Stimulated activated CD8-positive, alpha-beta memory T cell treated with anti-CD3 and anti-CD28 coated beads, Interleukin-2, amount 100 ng/mL, for 48 hours (primary cell): ENCODE measurements around the gene MKNK1.

Experiments
- DNase-seq, 2 donors: peaks; one replicate each; pipeline ENCODE4 v3.0.0-alpha.2; 2020; ENCODE audit warnings: low read depth in 2 of 2

MKNK1 gene

DNA sequence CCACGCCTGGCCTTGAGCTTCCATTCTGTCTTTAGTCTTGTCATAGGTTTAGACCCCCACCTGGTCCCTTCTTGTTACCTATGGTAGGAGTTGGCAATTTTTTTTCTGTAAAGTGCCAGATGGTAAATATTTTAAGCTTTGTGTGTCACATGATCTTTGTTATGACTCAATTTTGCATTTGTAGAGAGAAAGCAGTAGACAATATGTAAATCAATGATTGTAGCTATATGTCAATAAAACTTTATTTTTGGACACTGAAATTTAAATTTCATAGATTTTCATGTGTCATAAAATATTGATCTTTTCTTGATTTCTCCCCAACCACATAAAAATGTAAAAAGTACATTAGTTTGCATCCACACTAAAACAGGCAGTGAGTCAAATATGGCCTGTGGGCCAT, 8.0 kb downstream of the MKNK1 start:
- DNase-seq = no peak

DNA sequence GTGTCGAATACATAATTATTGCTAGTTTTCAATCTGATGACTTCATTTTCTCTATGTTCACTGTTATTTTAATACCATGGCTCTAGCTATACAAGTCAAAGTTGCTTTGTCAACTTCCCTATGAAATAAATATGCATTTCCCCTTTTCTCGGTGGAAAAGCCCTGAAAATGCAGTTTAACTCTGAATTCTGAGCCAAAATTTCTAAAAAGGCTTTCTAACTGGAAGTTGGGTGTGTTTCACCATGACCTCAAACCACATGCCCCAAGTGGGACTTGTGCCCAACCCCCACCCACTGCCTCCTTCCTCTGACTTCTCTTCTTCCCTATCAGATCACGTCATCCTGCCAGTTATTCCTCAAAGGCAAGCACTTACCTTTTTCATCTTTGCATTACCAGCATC, 8.9 kb downstream of the MKNK1 start:
- DNase-seq = no peak

DNA sequence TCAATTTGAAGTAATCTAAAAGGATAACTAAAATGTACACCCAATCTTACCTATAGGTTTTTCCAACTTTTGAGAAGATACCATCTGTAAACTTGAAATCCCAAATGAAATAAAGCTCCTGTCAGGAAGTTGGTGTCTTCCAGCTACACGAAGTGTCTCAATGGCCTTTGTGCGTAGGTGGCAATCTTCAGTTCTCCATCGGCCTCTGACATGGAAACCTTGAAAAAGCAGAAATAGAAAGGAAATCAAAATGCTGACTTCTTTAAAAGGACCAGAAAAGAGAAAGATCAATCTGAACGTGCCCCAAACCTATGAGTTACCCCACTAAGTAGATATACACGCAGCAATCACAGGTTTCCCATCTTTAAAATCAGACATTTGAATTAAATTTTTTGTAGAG, 10.0 kb downstream of the MKNK1 start:
- no peak for DNase-seq

DNA sequence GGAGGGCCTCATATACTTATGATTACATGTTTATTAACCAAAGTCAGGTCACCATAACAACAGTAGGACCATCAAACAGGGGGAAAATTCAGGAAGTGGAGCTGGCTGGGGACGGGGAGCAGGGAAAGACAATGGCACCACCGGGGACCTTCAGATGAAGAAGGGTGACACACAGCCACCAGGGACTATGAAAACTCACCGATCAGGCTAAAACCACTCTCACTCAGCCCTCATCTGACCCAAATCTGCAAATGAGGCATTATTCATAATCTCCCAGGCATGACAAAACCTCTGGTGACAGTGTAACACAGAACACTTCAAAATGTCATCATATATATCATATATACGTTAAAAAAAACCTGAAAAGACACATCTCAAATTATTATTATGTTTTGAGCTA, 11.2 kb downstream of the MKNK1 start:
- DNase-seq = no peak

DNA sequence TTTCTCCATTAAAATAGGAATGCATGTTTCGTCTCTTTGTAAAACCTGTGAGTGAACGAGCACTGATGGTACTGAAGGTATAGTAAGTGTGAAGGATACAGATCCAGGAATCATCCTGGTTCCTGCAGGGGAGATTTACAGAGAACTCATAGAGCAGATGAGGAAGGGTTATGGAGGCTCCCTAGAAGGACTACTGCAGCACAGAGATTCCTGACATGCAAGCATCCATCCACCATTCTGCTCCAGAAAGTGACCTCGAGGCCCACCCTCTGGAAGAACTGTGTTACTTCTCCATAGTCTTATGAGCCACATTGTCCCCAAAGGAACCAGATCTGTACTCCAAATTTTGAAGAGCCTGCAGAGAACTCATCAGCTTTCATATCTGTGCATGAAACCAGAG, 14.5 kb downstream of the MKNK1 start:
- no peak for DNase-seq

DNA sequence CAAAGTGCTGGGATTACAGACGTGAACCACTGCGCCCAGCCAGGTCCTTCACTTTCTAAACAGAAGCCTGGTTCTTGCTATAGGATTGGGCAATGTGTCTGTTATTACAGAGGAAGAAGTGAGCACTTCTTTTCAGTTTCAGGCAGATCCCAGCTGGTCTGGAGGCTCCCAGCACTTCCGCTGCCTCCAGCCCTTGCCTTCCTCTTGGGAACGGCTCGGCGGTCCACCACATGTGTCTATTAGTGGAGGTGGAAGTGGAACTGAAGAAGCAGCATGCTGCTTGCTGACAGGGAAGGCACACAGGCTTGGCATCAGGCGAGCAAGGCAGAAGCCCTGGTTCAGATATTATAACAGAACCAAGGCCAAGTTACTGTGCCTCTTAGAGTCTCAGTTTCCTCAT, 17.0 kb downstream of the MKNK1 start:
- DNase-seq = no peak

DNA sequence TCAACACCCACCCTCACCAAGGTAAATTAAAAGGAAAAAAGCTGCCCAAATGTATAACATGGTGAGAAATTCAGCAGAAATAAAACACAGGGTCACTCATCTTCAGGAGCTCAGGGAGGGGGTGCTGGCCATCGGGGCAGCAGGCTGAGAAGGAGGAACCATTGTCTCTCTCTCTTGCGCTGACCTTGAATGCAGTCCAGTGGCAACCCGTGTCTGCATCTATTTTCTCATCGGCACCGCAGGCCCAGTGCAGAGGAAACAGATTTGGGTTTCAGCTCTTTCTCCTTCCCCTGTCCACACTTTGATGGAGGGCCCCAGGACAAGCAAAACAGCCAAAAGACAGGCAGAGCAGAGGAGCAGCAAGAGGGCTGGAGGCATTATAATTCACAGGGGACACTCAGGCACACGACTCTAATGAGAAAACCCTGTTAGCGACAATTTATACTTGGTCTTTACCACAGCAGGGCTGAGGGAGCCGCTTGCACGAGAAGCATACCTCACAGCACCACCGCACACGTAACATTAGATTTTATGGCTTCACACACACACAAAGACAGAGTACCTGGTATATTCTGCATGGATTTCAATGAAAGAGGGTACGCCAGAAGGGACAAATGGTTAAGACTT, 18.6 kb downstream of the MKNK1 start:
- DNase-seq = no peak

DNA sequence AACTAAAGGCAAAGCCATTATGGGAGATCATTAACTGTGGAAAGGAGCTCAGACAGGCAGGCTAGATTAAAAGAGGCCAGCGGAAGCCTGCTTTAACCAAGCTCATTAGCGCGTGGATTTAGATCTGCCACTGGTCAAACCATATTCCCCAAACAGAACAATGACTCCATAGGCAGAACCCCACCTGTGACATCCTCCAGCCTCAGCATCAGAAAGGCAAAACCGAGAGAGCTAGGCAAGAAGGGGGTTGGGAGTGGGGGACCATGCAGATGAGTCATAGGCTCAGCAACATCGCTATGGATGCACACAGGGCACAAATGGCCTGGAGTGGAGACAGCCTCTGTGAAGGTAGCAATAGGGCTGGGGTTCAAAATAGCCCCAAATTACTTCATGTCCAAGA, 20.6 kb downstream of the MKNK1 start:
- no peak for DNase-seq

DNA sequence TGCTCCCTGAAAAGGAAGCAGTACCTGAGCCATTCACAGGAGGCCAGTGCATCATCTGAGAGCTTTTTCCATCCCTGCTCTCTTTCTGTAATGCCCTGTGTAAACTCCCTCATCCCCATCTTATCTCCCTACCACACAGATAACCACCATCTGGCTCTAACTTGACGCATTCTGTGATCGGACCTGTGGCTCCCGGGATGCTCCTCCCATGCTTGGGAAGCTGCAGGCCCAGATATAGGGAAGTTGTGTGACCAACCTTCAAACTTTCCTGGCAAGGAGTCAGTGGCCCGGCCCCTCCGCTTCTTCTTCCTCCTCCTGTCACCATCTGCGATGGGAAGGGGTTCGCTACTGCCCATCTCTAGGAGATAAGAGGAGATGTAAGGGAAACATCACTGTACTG, 21.1 kb downstream of the MKNK1 start:
- no peak for DNase-seq

DNA sequence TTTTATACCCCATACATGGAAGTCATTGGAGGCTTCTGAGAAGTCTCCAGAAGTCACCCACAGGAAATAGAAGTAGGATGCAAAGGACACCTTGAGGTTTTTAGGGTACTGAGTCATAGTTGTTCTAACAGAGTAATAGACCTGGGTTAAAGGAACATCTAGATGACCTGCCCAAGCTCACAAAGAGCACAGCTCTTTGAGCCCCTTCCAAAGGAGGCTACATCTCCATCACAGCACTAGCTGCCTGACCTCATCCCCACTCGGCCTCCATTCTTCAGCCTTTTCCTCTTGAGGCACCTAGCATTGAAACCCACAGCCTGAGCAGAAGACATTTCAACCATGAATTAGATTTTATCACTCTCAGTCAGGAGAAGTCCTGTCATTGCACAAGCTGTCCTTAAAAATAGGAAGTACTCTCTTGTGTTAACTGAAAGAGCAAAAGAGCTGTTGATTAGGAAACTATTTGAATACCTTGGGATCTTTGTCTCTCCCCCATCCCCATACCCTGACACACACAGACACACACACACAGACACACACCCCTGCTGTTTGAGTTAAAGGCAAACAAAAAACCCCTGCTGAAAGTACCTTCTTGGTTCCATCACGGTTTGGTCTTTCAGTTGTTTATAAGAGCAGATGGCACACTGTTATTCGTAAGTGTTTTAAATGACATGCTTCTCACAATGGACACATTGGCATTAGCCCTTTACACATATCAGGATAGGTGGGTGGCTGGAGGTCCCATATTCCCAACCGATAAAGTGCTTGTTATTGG, 22.2 kb downstream of the MKNK1 start:
- DNase-seq = no peak

DNA sequence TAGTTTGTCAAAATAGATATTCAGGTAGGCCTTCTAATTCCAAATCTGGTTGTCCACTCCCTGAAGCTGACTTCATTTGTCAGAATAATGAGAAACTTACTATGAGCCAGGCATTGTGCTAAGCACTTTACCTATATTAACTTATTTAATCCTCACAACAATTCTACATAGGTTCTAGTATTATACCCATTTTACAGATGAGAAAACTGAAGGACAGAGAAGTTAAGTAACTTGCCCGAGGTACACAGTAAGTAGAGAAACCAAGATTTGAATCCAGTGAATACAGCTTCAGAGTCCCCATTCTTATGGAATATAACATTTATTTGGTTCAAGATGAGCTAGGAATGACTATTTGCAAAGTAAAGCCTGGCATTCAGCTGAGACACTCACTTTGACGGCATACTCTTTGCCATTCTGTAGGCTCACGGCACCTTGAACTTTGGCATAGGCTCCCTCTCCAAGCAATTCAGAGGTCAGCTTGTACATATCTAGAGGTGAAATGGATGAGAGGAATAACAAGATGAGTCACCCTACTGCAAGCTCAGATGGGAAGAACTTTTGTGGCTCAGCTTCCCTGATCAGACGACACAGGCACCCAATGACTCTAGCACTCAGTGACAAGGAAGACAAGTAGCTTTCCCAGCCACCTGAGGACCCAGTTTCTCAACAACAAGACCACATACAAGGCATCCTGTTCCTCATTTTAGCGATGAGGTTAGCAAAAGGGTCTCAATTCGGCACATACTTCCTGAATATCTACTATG, 23.7 kb downstream of the MKNK1 start:
- no peak for DNase-seq

DNA sequence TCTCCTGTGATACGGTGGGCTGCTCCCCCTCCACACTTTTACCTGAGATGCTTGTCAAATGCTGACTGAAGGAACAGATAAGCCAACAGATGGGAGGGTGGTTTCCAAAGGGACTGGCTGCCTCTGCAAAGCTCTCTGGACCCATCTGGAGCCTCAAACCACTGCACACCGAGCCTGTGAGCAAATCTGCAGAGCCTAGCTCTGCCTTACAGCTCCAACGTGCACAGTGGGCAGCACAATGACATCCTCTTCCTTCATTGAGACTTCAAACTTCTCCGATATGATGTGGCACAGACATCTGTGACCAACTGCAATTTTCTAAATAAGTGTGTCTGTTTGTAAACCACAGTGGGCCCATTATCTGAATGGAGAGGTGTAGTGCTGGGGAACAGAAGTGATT, 26.4 kb downstream of the MKNK1 start:
- DNase-seq = no peak

DNA sequence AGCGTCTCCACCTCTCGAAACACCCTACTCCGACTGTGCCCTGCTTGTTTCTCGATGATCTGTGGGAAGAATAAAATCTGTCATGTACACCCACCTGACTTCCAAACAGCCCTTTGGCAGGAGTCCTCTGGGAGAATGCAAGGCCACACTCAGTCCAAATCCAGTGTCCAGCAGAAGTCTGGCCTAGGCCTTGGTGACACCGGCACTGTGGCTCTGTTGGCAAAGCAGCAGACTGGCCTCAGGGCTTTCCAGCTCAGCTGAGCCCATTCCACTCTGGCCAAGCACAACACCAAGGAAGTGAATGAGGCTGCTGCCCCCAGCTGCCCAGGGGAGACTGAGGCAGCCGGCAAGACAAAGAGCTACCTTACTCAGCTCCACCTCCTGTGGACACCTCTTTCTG, 27.5 kb downstream of the MKNK1 start:
- no peak for DNase-seq

DNA sequence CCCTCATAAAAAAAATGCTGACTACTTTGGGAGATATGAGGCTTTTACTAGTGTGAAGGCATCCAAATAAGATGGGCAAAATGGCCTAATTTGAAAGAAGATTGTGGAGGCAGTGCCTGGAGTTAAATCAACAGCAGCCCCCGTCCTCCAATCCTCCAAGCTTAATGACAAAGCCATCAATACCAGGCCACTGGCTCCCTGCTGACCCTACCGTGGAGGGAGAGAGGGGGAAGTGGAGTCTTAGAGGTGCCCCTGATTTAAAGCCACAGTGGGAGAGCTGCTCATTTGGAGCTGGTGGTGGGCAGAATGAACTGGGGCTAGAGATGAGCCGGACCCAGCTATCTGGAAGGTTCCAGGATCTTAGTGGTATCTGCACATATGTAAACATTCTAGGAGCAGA, 28.3 kb downstream of the MKNK1 start:
- no peak for DNase-seq

DNA sequence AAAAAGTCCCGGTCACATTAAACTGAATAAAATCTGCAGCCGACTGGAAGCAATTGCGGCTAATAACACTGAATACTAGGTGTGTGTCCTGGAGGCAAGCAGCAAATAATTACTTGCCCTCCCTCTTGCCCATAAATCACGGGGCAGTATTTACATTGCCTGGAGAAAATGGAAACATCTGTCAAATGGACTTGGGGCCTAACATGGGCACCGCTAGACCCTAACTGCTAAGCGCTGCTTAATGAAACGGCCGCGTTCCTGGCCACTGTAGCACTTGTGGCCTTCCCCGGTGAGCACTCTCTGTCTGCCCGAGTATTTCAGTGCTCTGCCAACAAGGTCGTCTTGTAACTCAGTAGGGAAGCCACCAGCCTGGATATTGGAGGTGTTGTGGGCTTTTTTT, 28.8 kb downstream of the MKNK1 start:
- no peak for DNase-seq

DNA sequence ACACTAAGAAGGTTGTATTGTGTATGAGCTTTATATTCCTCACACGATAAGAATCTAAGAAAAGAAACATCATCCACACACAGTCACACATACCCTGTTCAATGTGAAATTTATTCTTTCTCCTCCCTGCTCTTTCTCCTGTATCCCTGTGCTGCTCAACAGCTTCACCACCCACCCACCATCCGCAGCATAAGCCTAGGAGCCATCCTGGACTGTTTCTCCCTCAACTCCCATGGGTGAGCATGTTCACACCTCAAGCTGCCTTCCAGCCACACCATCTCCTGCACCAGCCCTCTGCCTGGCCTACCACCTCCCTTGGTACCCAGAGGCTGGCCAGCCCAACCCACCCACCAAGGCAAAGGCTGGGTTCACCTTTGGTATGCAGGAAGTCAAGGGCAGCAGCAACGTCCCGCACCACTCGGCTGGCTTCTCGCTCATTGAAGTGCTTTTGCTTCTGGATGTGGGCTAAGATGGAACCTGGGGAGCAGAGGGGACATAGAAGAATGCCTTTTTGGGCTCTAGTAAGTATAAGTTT, 32.3 kb downstream of the MKNK1 start:
- DNase-seq = no peak

DNA sequence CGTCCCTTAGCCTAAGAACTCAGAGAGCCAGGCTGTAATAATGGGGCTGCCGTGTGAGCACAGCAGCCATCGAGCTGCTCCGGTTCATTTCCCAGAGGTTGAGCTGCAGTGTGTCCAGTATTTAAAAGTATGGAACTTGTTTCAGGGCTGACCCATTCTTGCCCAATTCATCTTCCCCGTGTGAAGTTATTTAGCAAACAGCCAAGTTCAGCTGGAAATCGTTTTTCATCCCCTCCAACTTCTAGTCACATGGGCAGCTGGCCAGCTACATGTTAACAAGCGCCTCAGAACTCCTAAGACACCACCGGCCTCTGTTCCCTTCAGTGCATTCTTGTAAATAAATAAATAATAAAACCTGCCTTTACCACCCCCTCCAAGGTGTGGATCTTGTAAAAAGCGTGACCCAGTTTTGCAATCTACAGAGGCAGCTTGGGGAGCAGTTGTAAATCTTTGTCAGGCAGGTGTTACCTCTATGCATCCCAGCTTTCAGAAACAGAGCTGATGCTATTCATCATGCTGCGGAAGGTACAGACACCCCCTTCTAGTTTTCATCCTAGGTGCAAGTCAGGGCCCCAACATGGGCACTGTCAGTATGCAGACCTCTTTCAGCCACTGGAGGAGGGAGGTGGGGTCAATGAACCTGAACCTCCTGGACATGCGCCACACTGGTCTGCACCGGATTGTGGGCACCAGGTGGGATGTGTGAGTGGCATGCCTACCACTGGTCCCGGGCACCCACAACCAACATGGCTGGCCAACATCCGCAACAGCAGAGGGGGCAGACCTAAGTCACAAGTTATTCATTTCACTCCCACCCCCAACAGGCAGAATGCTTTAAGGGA, 34.0 kb downstream of the MKNK1 start:
- DNase-seq = no peak

DNA sequence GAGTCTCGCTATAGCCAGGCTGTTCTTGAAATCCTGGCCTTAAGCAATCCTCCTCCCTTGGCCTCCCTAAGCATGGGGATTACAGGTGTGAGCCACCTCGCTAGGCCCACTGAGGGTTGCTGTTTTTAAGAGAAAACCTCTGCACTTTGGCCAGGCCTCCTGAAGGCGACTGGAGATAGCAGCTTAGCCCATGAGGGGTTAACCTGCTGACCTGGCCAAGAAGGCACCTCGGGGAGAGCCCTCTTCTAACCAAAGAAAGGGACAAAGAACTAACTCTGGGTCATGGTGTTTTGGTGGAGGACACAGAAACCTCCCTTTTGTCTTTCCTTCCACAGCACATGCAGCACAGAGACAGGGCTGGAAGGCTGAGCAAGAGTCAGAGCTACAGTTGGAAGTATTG, 35.0 kb downstream of the MKNK1 start:
- DNase-seq = no peak

DNA sequence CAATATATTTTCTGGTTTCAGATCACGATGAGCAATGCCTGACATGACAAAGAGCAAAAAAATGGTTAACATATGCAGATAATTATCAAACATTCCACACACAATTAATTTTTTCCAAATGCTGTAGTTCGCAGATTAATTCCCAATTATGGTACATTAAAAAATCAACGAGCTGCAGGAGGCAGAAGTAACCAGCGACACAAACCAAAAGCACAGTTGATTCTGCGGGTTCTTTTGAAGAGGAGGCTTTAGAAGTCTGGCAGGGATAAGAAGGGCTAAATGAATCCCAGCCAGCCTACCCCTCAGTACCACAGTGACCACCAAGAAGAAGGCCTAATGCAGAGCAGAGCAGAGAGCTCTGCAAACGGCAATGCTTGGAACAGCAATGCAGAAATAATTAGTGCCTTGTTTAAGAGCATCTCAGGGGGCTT, 35.6 kb downstream of the MKNK1 start:
- no peak for DNase-seq

DNA sequence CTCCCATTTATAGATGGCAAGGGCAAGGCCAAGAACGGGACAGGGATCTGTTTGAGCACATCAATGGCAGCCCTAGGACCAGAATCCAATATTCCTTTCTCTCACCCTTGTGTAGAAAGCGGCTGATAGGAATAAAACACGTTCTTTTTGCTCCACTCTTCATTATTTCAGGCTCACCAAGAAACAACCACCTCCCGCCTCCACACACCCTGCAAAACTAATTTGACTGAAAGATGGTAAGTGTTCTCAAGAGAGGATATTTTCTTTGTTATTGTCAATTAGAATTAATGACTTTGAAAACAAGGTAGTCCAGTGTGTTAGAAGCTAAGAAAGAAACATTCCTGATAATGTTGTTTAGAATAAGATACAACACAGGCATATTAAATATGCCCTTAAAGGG, 40.7 kb downstream of the MKNK1 start:
- no peak for DNase-seq

DNA sequence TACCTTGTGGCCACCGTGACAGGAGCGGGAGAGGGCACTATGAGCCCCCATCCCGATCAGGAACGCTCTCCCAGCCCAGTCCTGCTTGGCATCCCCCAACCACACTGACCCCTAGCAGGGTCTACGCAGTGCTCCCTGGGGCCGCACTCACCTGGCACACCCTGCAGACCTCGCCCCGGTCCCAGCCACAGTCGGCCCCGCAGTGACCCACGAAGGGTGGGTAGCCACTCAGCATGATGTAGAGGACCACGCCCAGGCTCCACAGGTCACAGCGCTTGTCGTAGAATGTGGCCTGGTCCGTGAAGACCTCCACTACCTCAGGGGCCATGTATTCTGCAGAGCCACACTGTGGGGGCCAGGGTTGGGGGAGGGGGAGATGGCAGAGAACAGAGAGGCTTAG, 41.6 kb downstream of the MKNK1 start:
- no peak for DNase-seq

DNA sequence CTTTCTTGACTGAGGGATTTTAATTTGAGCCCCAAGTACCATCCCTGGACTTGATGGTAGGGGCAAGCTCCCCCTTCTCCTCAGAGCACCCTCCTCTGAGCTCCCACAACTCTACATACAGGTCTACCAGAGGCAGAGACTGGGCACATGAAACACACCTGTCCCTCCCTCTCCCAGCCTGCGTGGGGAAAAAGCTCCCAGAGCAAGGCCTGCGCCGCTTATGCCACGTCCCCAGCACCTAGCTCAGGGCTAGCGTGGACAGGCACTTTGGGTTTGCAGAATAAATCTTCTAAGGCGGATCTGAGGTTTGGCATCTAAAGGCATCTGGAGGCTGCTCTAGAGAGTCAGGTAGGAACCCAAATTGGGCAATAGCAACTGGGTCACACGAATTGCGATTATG, 45.1 kb downstream of the MKNK1 start:
- no peak for DNase-seq
